NAMALWA (cell line): ENCODE measurements around the gene TOX3.

Experiments
- DNase-seq: peaks from one replicate; pipeline ENCODE4 v3.0.0-alpha.2; 2015; ENCODE audit warnings: low spot score

TOX3 gene

DNA sequence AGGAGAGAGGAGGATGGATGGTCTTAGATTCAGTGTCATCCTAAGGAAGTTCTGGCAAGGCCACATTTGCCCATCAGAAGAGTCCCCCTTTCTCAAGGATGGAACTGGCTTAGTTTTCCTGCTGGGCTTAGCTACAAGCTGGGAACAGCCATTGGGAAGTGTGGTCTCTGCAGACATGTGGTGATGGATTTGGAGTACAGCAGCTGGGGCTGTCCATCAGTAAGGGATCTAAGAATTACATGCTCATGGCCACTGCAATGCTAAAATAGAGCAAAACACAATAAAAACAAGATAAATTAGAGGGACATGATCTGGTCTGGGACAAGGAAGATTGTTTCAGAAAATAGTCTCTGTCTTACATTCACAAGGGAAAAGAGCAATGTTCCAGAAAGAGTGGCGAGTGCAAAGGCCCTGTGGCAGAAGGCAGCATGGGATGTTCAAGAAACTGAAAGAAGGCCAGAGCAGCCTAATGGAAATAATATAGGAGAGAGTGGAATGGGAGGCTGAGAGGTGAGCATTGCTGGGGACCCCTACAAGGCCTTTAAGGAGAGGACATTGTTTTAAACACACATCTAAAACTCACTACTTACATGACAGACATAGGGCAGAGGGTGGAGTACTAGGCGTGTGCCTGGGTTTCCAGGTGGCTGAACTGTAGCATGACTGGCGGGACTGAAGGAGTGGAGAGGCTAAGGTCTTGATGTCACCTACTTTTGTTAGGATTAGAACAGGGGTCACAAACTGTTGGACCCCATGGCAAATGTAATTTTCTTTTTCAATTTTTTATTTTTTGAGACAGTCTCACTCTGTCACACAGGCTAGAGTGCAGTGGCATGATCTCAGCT, 17.0 kb upstream of the TOX3 start:
- no peak for DNase-seq

DNA sequence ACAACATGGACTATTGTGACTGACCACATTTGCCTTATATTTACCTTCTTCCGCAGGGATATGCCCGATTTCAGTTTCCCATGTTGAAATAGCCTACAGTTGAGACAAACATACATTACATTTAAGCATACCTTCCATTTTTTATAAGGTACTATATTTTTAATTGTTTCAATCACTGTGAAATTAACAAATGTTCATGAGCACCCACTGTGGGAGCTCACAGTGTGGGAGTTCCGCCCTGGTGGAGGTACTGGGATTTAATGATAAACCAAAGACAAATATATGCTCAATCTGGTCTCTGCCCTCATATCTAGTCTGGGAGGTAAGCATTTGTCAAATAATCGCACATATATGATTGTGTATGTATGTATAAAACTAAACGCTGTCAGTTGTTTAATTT, 15.8 kb upstream of the TOX3 start:
- DNase-seq: no peak

DNA sequence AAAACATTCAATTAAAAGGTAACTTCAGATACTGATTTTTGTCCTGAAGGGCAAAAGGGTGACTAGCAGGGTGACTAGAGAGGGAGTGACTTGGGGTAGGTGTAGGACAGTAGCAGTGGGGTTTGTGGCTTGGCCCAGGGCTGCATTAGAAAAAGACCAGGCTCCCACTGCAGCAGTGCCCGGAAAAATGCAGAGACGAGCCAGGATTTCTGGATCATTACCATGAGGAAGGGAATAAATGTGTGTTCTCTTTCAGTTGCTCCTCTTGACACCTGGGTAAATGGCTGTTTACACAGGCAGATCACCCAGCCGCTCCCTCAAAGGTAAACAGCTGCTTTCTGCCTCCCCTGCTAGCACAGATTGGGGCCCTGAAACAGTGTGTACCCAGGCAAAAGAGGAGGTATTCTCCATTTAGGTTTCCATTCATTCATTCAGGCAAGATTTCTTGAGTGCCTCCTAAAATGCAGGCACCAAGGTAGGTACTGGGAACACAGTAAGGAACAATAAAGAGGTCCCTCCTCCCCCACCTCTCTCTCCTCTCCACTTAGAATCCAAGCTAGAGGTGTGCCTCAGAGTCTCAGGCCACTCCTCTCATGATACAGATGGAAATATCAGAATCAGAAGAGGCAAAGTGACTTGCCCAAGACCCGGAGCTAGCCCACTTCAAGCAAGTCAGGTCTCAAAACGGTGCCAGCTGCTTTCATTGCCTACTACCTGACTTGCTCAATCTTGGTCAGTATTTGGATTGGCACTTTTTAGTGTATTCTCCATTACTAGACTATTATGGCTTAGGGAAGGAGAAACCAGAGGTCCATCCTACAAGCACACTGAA, 15.2 kb upstream of the TOX3 start:
- DNase-seq: no peak

DNA sequence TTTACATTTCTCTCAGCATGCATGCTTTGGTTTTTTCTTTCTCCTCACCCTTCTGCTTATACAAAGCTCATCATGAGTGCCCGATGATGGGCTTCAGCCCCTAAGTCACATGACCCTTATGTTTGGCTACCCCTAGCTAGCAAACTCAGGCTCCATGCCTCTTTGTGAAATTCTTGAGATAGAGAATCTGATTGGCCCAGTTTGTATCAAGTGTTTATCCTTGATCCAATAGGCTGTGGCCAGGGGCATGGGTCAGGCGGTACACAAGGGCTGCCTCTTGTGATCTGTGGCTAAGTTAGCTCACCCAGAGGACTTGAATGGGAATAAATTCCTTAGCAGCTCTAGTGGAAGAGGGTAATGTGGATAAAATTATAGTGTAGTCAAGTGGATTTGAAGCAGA, 11.5 kb upstream of the TOX3 start:
- no peak for DNase-seq

DNA sequence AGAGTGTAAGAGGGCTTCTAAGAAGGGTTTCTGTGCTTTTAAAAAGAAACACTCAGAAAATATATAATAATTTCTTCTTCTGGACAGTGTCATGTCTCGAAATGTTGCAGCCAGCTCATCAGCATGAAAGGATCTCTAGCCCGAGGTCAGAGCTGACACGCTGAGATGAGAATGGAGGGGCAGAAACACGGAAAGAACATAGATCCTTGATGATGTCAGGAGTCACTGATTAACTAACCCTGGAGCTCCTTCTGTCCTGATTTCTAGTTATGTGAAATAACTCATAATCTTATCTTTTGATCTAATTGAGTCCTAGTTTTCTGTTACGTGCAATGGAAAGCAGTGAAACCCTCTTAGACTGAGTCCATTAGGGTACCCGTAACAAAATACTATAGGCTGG, 10.3 kb upstream of the TOX3 start:
- DNase-seq: no peak

DNA sequence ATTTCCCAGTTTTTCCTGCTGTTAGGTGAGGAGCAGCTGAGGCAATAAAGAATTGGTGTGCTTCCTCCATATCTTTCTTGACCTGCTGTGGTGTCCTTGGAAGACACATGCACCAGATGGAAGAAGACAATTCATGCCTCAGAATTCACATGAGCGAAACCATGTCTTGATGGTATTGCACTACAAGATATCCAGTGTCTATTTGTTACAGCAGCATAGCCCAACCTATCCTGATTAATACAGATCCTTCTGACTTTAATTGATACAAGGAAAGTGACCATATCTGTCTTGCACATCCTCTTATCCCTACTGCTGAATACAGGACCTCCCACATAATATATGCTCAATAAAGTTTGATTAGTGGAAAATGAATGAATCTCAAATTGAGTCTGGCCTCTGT, 9.1 kb upstream of the TOX3 start:
- DNase-seq: no peak

DNA sequence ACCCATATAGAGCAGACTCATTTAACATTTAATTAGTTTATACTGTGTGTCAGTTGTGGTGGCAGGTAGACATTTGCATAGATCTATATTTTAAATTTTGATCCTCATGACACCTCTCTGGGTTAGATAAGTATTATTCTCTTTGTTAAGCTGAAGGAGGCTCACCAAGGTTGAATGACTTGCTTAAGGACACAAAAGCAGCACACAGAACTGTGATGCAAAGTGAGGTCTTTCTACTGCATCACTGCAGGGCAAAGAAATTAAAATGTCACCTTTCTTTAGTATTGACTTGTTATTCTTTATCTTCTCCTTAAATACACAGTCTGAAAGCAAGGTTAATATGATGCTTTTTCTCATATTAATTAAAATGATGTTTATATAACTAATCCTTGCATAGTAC, 8.6 kb upstream of the TOX3 start:
- no peak for DNase-seq

DNA sequence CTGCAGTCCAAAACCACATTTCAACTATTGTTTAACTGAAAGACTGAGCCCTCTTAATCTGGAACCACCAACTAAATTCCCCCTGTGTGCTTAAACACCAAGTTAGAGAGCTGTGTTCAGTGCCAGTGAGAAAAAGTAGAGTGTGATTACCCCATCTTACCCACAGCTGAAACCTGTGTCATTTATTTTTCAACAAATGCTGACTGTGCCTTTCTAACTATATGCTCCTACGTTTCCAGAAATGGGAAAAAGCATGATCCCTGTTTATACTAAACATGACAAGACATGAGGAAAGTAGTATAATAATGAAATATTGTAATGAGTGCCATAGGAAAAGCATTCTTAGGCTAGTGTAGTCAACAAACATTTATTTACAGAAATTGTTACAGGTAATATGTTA, 7.4 kb upstream of the TOX3 start:
- DNase-seq: no peak

DNA sequence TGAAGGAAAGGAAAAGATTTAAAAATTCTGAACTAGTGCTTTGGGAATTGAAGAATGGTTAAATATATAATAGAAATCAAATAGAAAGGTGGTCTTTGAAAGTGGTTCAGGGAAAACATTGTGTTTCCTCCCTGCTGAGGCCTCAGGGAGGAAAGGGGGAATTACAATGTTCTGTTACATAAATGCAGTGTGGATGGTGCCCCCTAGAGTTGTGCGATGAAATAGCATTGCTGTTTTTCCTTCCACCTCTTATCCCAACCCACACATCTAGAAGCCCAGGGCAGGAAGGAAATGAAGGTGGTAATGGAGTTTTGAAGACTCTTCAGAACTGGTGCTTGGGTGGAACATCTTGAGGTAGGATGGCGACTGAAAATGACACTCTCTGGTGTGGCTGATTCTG, 6.4 kb upstream of the TOX3 start:
- no peak for DNase-seq

DNA sequence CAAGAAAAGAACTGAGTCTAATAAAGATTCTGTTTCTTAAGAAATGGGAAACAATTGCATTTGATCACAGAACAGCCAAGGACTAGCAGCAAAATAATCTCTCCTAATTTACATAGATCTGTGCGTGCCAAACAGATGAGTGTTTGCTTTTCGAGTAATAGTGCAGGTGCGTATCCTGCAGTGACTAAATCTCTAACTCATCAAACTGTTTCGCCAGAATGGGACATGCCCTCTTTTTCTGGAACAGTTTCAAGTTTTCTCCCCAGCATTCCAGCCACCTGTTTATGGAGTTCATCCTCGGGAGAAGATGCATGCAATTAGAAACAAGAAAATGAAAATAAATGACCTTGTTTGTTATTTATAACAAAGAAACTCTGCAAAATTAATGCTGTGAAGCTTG, 5.7 kb upstream of the TOX3 start:
- no peak for DNase-seq

DNA sequence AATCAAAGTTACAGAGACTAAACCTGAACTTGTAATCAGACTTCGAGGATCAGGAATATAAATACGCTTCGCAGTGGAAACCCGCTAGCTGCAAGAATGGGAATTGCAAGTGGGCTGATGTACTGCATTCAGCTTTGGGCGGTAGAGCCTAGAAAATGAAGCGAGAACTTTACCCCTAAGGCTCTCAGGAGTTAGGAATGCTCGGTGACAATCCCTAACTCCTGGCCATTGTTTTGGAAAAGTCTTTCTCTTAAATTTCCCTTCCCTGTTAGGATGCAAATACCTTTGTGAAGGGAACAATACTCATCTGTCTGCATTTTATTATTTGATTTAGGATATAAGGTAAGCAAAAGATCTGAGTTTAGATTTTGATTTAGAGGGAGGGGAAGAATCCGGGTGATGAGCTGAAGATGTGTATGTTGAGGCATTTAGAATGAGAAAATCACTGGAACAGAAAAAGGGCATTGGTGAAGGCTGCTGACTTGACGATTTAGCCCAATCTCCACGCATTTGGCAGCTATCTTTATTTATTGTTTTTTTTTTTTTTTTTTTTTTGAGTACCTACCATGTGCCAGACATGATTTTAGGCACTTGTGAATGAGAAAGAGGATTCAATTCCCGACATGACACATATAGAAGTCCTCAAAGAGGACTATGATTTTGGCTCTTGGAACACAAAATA, 2.2 kb upstream of the TOX3 start:
- no peak for DNase-seq

DNA sequence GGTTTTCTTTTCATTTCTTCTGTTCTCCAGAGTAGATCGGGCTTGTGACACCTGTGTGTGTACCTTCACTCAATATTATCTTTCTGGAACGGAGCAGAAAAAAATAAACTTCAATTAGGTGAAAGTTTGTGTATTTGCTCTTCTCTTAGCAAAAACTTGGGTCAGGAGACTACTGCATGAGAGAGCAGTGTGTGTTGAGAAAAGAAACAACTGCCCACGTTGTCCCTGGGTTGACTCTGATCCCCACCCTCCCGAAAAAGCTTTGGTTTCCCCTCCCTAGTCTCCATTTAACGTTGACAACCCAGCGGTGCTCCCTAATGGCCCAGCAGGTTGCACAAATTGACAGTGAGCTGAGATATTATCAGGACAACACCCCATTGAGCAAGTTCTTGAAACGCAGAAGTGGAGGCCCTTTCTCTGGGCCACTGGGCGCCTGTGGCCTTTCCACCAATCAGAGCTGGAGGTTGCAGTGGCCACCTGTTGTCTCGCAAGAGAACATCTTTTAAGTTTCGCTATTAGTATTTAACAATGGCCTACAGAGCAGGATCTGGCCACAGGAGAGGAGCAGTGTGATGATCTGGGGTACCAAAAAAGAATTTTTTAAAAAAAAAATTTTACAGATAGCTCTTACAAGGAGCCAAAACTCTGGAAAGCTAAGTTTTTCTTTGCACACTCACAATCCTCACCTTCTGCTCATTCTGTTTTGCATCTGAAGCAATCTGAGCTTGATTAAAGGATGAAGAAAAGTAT, 1.5 kb upstream of the TOX3 start:
- DNase-seq: no peak

DNA sequence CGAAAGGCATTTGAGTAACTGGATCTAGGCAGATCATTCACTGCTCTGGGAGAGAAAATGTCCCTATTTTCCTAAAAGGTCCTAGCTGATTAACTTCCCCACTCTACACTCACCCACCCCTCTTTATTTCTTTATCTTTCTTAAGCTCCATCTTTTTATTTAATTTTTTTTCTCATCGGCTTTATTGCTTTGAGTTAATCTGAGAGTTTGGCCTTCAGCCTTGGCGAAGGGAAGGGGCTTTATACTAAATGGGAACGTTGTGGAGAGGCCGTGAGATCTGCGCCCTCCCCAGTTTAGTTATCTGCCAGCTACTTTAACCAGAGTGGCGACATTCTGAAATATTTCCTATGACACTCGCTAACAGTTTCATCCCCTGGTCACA, 882 bp upstream of the TOX3 start:
- no peak for DNase-seq

DNA sequence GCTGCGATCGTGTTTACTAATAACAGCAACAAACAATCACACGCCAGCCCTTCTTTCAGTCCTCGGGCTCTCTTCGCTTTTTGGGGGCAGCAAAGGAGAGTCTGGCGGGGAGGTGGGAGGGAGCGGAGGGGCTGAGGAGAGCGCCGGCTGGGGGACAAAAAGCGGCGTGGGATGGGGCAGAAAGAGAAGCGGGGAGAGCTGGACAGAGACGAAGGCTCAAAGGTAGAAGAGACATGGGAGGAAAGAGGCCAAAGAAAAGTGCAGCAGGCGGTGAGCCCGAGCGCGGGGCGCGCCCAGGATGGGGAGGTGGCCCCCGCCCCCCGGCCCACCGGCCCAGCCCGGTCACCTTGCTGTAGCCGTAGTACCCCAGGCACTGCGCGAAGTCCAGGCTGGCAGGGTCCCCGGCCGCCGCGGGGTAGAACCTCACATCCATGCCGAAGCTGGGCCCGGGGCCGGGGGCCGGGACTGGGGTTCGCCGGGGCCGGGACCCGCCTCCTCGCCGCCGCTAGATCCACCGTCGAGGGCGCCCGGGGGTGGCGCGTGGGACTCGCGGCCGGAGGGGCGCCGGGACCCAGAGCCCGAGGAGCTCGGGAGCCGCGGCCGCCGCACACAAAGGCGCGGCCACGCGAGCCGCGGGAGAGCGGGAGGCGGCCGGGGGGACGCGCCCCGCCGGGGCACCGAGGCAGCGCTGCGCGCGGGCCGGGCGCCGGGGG, 496 bp downstream of the TOX3 start:
- no peak for DNase-seq

DNA sequence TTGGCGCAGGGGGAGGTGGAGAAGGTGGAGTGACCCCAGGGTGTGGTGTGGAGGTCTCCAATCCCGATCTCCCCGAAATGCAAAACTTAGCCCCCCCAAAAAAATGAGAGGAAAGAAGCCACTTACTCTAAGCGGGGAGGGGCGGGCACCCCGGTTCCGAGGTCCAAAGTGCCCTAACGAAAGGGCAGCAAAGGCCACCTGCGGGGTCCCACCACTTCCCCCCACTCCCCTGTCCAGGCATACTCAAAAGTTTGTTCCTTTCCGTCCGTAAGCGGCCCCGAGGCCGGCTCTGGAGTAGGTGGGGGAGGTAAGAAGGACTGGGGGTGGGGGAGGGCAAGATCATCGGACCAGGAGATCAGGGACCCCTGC, 1.1 kb downstream of the TOX3 start:
- no peak for DNase-seq

DNA sequence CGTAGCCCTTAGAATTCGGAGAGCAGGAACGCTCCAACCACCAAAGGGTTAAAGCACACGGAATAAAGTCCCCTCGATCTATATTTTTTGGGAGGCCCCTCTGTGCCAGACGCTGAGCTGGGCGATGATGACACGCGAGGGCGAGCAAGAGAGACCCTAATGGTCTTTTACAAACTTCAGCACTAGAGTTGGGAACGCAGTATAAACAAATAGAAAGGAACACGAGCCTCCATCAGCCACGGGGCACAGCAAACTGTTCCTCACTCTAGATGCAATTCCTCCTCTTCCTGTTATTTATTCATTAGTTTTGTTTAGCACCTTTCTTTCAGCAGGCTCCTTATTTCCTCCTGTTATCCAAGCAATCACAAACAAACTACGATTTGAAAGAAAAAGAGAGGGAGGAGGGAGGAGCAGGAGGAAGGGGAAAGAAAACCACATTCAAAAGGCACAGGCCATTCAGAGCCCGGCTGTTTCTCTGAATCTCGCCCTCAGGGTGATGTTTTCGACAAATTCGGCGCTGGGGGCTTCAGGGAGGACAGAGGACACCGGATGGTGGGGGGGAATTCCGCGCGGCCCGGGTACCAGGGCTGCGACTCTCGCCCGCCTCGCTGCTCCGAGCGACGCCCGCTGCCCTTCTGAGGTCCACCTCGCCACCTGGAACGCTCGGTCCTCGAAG, 1.6 kb downstream of the TOX3 start:
- no peak for DNase-seq

DNA sequence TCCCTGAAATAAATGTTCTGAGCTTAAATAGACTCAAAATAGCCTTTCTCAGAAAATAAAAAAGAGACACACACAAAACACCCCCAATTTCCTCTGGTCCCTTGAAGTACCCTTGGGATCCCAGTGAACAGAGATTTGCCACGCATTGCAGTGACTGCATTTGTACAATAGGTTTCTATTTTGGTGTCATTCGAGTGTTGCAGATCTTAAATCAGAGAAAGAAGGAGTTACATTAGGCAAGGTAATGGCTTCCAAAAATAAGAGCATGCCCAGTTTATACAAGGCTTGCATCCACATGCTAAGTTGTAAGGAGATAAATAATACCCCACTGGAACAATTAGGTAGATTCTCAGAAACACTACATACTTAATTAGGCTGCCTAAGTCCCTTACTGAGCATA, 2.2 kb downstream of the TOX3 start:
- no peak for DNase-seq

DNA sequence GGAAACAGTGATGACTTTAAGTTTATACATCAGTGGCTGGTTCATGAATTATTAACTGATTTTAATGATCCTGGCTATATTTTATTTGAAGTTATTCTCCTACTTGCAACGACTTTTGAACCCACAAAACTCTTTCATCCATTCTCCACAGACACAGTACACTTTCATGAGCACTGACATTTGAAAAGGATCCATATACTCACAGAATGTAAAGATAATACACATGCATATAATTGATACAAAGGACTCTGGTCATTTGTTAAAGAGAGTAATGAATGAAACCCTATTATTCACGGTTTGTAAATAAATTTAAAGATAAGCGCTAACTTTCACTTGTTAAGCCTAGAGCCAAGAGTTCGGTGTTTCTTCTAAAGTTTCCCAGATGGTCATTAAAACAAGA, 3.3 kb downstream of the TOX3 start:
- DNase-seq: no peak

DNA sequence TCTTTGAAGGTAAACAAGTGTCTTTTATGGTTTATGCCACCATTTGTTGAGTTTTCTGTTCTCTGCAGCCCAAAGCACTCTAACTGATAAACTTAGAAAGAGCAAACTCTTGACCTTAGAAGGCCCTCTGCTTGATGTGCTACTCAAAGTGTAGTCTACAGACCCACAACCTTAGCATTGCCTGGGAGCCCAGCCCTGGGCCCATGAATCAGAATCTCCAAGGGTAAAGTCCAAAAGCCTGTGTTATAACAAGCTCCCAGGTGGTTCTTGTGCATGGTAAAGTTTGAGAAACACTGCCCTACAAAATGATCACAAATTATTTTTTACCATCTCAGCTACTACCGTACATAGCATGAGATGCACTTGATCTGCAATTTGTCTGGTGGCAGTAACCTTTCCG, 6.0 kb downstream of the TOX3 start:
- no peak for DNase-seq

DNA sequence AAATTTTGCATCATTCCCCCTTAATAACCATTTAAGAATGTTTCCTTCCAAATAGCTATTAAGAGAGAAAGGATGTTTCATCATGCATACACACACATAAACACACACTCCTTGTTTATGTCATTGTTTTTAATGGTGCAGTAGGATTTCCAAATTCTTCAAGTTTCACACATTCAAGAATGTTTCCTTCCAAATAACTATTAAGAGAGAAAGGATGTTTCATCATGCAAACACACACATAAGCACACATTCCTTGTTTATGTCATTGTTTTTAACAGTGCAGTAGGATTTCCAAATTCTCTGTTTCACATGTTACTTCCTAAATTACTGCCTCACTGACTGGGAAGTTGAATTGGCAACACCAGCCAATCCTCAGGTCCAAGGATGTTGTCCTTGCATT, 7.8 kb downstream of the TOX3 start:
- no peak for DNase-seq

DNA sequence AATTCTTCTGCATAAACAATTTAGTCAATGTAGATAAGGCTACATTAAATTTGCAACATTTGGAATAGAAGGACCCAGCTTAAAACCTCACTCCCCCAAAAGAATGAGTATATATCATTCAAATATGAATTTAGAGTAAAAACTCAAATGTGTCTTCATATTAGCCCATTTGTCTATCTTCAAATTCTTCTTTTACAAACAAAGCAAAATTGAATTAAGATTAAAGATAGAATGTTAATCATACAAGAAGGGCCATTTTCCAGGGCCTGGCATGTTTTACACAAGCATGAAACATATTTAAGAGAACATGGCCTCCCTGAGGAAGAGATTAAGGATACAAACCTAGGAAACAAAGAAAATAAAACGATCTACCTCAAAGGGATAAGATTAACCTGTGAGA, 8.4 kb downstream of the TOX3 start:
- no peak for DNase-seq
